HG03439 (cell line): ENCODE data around the gene PUM1.
A peak's percentile ranks its signal among the peaks of the same experiment; 100 is the strongest.
"Not testable (repeated sequence)": the region's sequence is repeated elsewhere in the genome, so short reads cannot be mapped to it uniquely, and the experiment has no call there.

Experiments
- ATAC-seq: cut with Tn5 transposase; IDR thresholded peaks from one replicate; pipeline ENCODE4 v1.9.1; 2021; ENCODE audit warnings: mild to moderate bottlenecking, moderate library complexity; ENCODE audit not compliant: unreplicated experiment

The PUM1 gene

GRCh38 chr1:31065310-31066217 lies at the start of gene PUM1:
PUM1 (minus strand) TSS chr1:31065717; CDS start chr1:31059566, 6,151 bp downstream.
- peak; percentile 95 for ATAC-seq

- ATAC-seq: no peak
These were observed 46.9 kb upstream of the PUM1 start for GRCh38 chr1:31112266-31112935.

GRCh38 chr1:31111290-31111951 lies 45.9 kb upstream of the PUM1 start:
- no peak for ATAC-seq

- no peak for ATAC-seq
These were observed 45.3 kb upstream of the PUM1 start for GRCh38 chr1:31110846-31111245.

GRCh38 chr1:31108861-31109260 lies 43.3 kb upstream of the PUM1 start:
- ATAC-seq: no peak

- ATAC-seq: no peak
These were observed 40.1 kb upstream of the PUM1 start for GRCh38 chr1:31105646-31106045.

- no peak for ATAC-seq
These were observed 37.0 kb upstream of the PUM1 start for GRCh38 chr1:31102501-31102950.

GRCh38 chr1:31101147-31101502 lies 35.6 kb upstream of the PUM1 start:
- ATAC-seq: no peak

- no peak for ATAC-seq
These were observed 33.9 kb upstream of the PUM1 start for GRCh38 chr1:31099293-31100032.

- no peak for ATAC-seq
These were observed 30.5 kb upstream of the PUM1 start for GRCh38 chr1:31095985-31096384.

GRCh38 chr1:31095298-31095981 lies 29.9 kb upstream of the PUM1 start:
- no peak for ATAC-seq

GRCh38 chr1:31088081-31088480 lies 22.6 kb upstream of the PUM1 start:
- not testable (repeated sequence) for ATAC-seq

GRCh38 chr1:31084782-31085569 lies 19.5 kb upstream of the PUM1 start:
- no peak for ATAC-seq

GRCh38 chr1:31082385-31082784 lies 16.9 kb upstream of the PUM1 start:
- no peak for ATAC-seq

GRCh38 chr1:31073044-31073443 lies 7.5 kb upstream of the PUM1 start:
- ATAC-seq: no peak

GRCh38 chr1:31072304-31072746 lies 6.8 kb upstream of the PUM1 start:
- no peak for ATAC-seq

- no peak for ATAC-seq
These were observed 3.9 kb upstream of the PUM1 start for GRCh38 chr1:31069392-31069791.

- ATAC-seq: peak; percentile 2
These were observed 703 bp downstream of the PUM1 start for GRCh38 chr1:31064718-31065309.

GRCh38 chr1:31064111-31064717 lies 1.3 kb downstream of the PUM1 start:
- ATAC-seq: no peak
